SW480 (cell line): Measurements from ENCODE around the gene HSFX4.
"Not testable (repeated sequence)": the region's sequence is repeated elsewhere in the genome, so short reads cannot be mapped to it uniquely, and the experiment has no call there.

Source experiments
- DNase-seq: peaks from one replicate; pipeline ENCODE4 v3.0.0-alpha.2; 2016; ENCODE audit warnings: low spot score

Gene HSFX4, protein sequence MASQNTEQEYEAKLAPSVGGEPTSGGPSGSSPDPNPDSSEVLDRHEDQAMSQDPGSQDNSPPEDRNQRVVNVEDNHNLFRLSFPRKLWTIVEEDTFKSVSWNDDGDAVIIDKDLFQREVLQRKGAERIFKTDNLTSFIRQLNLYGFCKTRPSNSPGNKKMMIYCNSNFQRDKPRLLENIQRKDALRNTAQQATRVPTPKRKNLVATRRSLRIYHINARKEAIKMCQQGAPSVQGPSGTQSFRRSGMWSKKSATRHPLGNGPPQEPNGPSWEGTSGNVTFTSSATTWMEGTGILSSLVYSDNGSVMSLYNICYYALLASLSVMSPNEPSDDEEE

DNA sequence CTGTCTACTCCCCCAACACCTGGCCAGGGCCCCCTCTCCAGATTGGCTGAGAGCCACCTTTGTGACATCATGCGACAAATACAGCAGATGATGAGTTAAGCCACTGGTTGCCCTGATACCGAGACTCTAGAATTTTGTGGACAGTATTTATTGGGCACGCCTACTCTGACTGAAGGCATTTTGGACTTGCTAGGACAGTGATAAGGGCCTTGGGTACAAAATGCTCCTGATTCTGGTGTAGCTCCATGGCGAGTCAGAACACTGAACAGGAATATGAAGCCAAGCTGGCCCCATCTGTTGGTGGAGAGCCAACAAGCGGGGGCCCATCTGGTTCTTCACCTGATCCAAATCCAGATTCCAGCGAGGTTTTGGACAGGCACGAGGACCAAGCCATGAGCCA, at the start of gene HSFX4:
Gene HSFX4 (plus strand): TSS at position 174 of the 400 bp plus-strand sequence. CDS start 72 bp downstream, at position 246.
- not testable (repeated sequence) for DNase-seq

GRCh38 chrX:149881081-149881711, 48.2 kb upstream of the HSFX4 start, which contains the start of gene MAGEA8:
TSS of gene MAGEA8 (plus strand) at chrX:149881183. CDS start at chrX:149884273, 3,090 bp downstream.
- DNase-seq: no peak

GRCh38 chrX:149890828-149891227, 38.5 kb upstream of the HSFX4 start:
- not testable (repeated sequence) for DNase-seq

GRCh38 chrX:149898554-149898953, 30.8 kb upstream of the HSFX4 start:
- no peak for DNase-seq

- no peak for DNase-seq
Observed at GRCh38 chrX:149903889-149904748, 25.3 kb upstream of the HSFX4 start.

DNA sequence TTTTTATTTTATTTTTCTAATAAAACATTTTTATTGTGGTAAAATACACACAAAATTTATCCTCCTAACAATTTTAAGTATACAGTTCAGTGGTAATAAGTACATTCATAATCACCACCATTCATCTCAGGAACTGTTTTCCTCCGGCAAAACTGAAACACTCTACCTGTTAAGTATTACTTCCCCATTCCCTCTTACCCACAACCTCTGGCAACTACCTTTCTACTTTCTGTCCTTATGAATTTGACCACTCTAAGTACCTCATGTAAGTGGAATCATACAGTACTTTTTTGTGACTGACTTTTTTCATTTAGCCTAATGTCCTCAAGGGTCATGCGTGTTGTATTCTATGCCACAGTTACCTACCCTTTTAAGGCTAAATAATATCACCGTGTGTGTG, 21.1 kb upstream of the HSFX4 start:
- DNase-seq: no peak

DNA sequence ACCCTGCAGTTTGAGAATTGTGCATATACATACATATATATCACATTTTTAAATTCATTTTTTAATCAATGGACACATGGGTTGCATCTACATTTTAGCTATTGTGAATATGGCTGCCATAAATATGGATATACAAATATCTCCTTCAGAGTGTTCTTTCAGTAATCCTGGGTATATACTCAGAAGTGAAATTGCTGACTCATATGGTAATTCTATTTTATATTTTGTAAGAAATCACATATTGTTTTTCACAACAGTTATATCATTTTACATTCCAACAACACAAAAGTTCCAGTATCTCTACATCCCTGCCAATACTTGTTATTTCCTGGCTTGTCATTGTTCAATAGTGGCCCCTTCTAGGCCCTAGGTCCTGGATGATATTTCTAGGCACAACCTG, 20.6 kb upstream of the HSFX4 start:
- no peak for DNase-seq

DNA sequence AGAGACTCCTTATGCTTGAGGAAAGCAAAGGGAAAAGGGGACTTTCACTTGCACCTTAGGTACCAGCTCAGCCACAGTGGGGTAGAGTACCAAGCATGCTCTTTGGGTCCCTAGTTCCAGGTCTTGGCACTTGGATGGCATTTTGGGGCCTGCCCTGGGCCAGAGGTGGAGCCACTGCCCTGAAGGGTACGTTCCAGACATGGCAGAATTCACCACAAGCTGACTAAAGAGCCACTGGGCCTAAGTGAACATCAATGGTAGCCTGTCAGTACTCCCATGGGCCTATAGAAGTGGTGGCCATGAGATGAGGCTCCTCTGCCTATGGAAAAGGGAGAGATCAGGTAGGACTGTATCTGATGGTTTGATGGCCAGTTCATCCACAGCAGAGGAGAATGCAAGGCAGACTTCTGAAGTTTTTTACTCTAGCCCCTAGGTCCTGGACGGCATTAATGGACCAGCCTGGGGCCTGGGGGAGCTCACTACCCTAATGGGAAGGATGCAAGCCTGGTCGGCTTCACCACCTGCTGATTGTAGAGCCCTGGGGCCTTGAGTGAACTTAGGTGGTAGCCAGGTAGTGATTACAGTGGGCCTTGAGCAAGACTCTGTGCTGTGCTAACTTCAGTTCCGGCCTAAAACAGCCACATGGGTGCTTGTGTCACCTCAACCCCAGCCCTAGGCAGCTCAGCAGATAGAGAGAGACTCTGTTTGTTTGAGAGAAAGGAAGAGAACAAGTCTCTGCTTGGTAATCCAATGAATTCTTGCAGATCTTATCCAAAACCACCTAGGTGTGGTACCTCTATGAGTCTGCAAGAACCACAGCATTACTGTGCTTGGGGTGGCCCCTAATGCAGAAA, 19.8 kb upstream of the HSFX4 start:
- no peak for DNase-seq

GRCh38 chrX:149910178-149910695, 19.1 kb upstream of the HSFX4 start:
- no peak for DNase-seq

- no peak for DNase-seq
Observed at GRCh38 chrX:149916745-149917392, 12.5 kb upstream of the HSFX4 start.

- DNase-seq: not testable (repeated sequence)
Observed at GRCh38 chrX:149923836-149924235, 5.5 kb upstream of the HSFX4 start.

- DNase-seq: not testable (repeated sequence)
Observed at GRCh38 chrX:149924434-149924833, 4.9 kb upstream of the HSFX4 start.

DNA sequence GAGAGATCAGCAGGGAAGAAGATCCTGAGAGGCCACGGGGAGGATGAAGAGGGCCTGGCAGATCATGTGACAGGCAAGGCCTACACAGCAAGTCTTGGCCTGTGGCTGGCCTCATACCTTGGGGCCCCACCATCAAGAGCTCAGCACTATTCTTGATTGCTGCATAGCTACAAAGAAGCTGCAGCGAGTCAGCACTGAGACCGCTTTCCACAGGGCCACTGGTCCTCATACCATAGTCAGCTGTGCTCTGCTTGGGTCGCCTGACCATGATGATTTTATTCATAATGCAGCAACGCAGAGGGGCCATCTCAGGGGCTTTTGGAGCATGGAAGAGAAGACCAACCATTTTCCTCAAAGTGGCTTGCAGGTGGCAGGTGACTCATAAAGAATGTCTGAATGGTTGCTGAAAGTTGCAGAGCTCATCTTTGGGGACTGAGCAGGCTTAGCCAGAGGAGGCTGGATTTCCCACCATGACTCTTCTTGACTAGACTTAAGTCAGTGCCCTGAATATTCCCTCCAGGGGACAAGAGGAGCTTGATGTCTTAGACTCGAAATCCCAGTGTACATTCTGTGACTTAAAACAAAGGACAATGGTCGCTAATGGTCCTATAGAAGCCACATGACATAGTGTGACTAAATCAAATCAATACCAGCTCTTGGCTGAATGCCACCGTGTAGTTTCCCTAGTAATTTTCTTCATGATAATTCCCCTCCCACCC, 2.0 kb upstream of the HSFX4 start:
- not testable (repeated sequence) for DNase-seq

DNA sequence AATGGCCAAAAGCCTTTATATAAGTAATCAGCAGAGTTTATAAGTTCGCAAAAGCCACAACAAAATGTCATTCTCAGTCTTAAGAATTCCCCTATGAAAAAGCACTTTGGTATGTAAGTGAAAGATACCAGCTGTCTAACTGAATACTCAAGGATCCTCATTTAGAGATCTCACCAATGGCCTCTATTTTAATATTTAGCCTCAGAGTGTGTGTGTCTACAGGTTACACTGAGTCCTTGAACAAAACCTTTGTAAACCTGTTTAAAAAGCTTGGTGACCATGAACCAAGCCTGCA, 1.5 kb upstream of the HSFX4 start:
- not testable (repeated sequence) for DNase-seq

- DNase-seq: not testable (repeated sequence)
Observed at GRCh38 chrX:149928635-149929034, 738 bp upstream of the HSFX4 start.

GRCh38 chrX:149931355-149931754, 2.0 kb downstream of the HSFX4 start:
- DNase-seq: not testable (repeated sequence)

GRCh38 chrX:149932150-149932549, 2.8 kb downstream of the HSFX4 start:
- not testable (repeated sequence) for DNase-seq

GRCh38 chrX:149932970-149933369, 3.6 kb downstream of the HSFX4 start:
- not testable (repeated sequence) for DNase-seq

DNA sequence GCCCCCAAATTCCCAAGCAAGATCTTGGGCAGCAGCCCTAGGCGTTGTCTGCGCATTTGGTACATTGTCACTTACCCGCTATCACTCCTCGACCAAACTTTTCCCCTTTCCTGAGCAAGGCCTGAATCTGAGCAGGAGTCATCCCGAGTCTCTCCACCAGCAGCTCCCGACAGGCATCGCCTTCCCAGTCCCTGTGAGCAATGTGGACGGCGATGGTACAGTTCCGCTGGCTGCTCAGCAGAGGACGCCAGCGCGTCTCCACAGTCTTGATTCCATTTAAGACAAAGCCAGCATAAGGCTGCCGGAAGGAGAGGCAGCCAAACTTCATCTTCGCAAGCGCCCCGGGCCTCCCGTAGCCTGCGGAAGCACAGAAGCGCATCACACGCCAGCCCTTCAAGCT, 4.2 kb downstream of the HSFX4 start:
- not testable (repeated sequence) for DNase-seq

GRCh38 chrX:149937328-149937727, 8.0 kb downstream of the HSFX4 start:
- DNase-seq: not testable (repeated sequence)
